AG09319 (cell line): Measurements from ENCODE around the gene KAT7.

Experiments
- DNase-seq: peaks from one replicate; pipeline ENCODE4 v3.0.0-alpha.2; 2010; ENCODE audit warnings: low read depth; ENCODE audit errors: extremely low read depth
- CTCF ChIP-seq: IDR thresholded peaks from 2 replicates; pipeline ENCODE4 v1.5.1; 2011; ENCODE audit warnings: low read depth, mild to moderate bottlenecking, inconsistent platforms, low read length, moderate library complexity

The KAT7 gene

GRCh38 chr17:49746791-49747490 lies 41.5 kb upstream of the KAT7 start:
- no peak for DNase-seq
- TF ChIP-seq CTCF, result no peak

GRCh38 chr17:49747632-49748031 lies 40.8 kb upstream of the KAT7 start:
- DNase-seq, result no peak

GRCh38 chr17:49748223-49748622 lies 40.3 kb upstream of the KAT7 start:
- TF ChIP-seq CTCF, result no peak
- no peak for DNase-seq

More at GRCh38 chr17:49747632-49748031, 40.8 kb upstream of the KAT7 start:
- TF ChIP-seq CTCF, result no peak

GRCh38 chr17:49748791-49749190 lies 39.7 kb upstream of the KAT7 start:
- no peak for TF ChIP-seq CTCF
- no peak for DNase-seq

GRCh38 chr17:49749730-49750129 lies 38.8 kb upstream of the KAT7 start:
- no peak for TF ChIP-seq CTCF
- DNase-seq, result no peak

GRCh38 chr17:49752508-49752907 lies 36.0 kb upstream of the KAT7 start:
- TF ChIP-seq CTCF, result no peak

GRCh38 chr17:49753959-49754391 lies 34.5 kb upstream of the KAT7 start:
- no peak for DNase-seq
- TF ChIP-seq CTCF, result no peak

More at GRCh38 chr17:49752508-49752907, 36.0 kb upstream of the KAT7 start:
- DNase-seq, result no peak
